ENCODE data around the gene TGFBR3.

The TGFBR3 gene

DNA sequence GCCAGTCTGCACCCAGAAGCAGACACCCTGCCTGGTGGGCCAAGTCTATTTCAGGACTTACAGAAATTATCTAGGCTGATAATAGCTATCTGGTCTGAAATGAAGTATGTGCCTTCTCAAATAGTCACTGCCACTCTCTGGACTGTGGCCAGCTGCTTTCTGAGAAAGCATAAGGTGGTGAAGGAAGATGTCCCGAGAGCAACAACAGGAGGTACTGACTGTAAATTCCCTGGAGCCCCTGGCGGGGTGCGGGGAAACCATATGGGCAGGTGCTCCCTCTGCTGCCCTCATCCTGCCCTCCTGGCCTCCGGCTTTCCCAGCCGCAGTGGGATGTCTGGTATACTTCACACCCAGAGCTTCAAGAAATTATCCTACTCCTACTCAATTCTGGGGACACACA lies 86.8 kb downstream of the TGFBR3 start:
- DNase-seq (ENCODE audit: low read depth) = no peak

DNA sequence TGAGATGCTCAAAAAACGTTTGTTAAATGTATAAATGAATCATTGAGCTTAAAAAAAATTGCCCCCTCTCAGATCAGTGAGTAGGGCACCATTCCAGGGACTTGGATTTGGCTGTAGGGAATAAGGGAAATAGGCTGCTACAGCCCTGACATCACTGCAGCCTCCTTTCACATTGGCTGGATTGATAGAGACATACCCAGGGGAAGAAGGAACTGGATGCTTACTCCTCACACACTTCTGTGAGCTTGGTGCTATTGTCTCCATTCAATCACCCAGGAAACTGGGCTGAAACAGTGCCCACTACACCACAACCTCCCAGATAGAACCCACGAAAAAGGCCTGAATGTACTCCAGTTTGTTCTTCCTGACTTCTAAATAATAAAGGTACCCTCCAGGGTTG lies 87.2 kb downstream of the TGFBR3 start:
- no peak for DNase-seq (ENCODE audit: low read depth)

DNA sequence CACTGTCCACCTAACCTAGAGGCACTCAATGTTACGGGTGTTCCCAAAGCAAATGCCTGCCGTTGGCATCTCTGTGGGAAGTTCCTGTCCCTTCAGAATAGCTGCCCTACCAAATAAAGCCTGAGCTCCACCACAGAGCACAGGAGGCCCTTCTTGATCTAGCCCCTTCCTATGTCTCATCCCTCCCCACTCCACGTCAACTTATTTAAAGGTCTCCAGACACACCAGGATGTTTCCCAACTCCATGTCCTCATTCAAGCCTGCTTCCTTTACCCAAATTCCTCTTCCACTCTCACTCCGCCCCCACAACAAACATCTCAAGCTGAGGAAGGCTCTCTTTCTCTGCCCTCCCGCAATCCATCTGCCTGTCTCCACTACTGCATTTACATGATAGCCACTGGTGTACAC lies 87.7 kb downstream of the TGFBR3 start:
- DNase-seq (ENCODE audit: low read depth) = no peak

DNA sequence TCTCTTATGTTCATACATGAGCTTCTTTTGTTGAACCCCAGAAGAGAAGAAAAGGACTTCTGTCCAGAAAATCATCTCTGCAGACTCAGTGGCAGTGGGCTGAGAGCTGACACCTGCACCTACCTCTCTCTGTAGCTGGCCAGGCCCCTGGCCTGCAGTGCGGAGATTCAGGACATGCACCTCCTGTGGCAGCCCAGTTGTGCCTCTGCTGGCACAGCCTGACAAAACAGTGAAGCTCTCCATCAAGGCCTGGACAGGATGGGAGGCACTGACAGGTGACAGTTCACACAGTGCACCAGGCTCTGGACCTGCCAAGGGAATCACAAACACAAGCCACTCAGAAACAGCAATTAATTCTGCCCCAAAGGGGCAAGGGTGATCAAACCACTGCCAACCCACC lies 88.8 kb downstream of the TGFBR3 start:
- DNase-seq (ENCODE audit: low read depth) = no peak

DNA sequence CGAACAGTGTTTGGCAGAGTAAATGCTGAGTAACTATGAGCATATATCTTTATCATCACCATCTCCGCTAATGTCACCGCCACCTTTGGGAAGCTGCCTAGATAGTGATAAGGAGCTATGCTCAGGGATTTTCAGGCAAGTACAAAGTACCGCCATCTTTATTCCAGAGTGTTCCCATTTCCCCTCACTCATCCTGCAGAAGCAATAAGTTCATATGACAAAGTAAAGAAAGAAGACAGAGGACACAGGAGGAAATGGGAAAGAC lies 89.6 kb downstream of the TGFBR3 start:
- DNase-seq (ENCODE audit: low read depth) = no peak

DNA sequence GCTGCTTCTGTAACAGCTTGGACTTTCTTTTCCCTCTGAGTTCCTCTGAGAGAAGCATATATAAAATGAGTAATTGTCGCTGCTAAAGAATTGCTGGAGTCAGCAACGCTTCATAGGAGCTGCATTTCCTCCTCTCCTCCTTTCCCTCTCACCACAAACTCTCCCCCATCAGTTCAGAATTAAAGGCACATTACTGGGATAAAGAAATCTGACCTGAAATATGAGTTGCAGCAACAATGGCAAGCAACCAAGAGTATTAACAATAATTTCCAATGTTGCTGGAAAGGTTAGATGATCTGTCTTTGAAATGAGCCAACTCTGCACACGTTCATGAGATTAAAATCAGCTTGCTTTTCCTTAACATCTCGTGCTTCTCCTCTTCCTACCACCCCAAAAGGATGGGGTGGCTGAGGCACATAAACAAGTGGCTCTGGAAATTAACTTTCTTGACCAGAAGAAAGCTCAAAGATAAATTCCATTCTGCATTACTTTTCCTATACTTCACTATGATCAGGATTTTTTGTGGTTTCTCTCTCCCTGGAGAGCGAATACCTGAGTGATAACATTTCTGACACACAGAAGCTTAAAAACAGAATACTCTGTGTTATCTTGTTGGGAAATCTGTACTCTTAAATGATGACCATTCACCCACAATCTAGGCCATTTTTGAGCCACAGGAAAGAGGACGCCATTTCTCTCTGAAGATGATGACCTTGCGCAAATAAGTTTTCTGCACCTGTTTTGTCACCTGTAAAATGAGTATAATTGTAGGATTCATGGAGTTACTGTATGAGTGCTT lies 90.2 kb downstream of the TGFBR3 start:
- no peak for DNase-seq (ENCODE audit: low read depth)

DNA sequence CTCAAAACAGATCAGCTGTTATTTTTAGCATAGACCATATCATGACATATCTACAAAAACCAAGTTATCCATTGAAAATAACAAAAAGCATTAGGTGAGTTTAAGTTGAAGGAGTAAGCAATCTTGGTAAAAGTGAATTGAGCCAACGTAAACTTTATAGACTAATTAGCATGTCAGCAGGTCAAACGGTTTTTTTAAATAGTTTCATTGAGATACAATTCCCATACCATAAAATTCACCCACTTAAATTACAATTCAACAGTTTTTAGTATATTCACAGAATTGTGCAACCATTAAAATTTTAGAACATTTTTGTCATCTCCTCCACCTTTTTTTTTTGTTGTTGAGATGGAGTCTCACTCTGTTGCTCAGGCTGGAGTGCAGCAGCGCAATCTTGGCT lies 92.1 kb downstream of the TGFBR3 start:
- DNase-seq (ENCODE audit: low read depth) = no peak

DNA sequence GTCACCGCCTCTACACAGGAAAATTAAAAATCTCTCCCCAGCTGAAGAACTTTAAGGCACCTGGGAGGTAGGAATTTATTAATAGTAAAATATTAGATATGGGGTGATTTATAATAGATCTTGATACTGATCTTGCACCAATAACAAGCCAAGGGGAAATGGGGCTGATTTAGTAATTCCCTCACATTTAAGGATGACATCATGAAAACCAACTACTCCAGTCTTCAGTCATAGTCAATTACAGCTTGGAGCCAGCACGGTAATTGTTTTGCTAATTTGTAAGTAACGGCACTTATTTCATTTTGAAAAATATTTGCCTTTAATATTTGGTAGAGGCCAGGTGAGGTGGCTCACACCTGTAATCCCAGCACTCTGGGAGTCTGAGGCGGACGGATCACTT lies 92.8 kb downstream of the TGFBR3 start:
- DNase-seq (ENCODE audit: low read depth) = no peak

DNA sequence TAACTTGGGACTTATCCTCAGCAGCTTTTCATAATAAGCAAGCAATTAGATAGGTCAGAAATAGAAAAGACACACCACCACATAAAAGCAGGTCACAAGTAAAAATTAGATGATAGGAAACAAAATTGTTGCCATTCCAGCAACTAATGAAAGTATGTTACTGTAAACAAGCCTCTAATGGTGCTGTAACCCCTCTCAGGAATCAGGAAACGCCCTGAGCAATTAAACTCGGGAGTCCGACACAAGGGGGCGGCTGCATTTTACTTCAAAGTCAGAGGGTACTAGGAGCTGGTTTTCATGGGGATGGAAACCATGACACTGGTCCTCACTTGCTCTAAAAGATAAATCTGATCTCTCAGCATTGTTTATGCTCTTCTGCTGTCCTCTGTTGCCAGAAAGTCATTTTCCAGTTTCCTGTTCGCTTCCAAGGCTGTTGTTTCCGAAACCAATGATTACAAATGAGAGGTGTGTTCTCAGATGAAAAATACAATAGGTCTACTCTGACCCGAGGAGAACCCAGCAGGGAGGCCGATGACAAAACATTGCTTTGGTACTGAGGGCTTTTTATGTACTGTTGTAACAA lies 93.4 kb downstream of the TGFBR3 start:
- no peak for DNase-seq (ENCODE audit: low read depth)

DNA sequence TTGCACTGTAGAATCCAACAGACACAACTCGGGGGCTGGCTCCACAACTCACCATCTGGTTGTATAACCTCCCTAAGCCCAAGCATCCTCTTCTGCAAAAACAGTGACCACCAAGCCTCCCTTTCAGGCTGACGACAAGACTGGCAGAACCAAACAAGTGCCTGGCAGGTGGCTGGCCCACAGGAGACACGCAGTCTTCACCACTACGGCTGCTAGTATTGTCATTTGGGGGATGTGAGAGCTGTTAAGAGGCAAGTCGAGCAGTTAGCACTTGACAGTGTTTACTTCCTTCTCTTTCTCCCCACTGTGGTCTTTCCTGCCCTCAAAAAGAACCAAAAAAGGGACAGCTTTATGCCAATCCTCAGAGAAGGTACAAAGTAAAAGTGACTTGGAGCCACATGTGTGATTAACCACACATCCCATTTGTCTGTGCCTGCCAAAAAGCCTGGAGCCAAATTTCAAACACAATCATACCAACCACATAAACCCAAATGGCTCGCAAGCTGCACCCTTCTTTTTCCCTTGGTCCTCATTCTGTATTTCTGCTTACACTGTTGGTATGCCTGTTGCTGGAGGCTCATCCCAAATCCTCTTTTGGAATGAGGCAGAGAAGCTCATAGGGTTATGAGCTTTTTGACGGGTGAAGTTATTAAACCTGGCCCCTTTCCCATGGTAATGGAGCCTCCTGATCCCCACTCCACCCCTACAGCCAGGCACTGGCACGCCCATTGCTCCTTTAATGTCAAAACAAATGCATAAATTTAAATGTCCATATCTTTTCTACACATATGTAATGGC lies 94.1 kb downstream of the TGFBR3 start:
- no peak for DNase-seq (ENCODE audit: low read depth)

DNA sequence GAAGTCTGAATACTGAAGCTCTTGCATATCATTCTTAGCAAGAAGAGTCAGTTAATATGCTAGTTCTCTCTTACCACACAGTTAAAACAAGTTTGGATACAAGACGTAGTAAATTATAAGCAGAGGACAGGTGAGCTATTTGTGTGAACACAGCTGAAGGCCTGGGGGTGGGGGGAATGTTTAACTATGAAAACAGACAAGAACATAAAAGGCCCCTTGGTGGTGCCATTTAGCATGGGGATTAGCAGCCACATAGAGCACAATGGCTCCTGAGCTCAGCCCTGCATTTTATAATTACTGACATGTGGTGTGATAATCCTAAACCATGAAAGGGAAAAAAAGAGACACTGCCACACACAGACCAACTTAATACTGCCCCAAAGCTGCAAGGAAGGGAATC lies 94.8 kb downstream of the TGFBR3 start:
- DNase-seq (ENCODE audit: low read depth) = no peak

DNA sequence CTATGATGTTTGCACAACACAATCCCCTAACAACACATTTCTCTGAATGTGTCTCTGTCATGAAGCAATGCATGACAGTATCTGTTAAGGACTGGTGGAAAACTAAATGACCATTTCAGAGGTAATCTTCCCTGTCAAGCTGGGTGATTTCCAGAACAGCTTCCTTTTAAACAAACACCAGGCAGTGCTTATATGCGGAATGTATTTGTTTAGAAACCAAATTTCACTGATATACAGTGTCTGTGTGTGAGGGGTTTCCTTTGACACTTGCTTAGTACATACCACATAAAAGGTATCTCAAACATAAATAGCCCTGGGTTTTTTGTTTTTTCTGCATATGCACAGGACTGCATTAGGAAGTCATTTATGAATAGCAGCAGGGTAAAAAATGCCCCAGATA lies 95.6 kb downstream of the TGFBR3 start:
- no peak for DNase-seq (ENCODE audit: low read depth)

DNA sequence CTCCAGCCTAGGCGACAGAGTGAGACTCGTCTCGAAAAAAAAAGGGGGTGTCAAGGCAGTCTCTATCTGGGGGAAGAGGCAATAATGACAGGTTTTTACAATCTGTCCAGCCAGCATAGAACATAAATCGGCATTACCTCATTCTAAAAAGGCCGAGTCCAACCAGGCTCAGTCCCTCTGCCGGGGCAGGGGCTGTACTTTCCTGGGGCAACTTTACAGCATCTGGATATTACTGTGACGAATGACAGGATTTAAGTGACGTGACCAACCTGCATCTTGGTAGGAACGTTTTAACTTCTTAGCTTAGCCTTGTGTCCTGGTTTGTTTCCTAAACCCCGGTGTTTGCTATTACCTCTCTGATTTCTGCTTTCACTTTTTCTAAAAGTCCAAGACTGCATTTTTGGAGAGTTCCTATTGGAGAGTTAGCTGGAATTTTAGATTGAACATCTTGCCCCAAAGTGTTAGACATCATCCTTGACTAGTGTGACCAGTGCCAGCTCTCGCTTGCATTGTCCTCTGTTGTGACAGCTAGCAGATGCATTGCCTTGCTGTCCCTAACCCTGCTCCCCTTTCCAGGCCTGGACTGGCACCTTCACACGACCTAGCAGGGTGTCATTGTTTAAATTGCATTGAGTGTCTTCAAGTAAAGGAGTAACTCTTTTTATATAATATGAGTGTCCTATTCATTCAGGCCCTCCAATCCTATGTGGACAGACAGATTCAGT lies 96.5 kb downstream of the TGFBR3 start:
- DNase-seq (ENCODE audit: low read depth) = no peak

DNA sequence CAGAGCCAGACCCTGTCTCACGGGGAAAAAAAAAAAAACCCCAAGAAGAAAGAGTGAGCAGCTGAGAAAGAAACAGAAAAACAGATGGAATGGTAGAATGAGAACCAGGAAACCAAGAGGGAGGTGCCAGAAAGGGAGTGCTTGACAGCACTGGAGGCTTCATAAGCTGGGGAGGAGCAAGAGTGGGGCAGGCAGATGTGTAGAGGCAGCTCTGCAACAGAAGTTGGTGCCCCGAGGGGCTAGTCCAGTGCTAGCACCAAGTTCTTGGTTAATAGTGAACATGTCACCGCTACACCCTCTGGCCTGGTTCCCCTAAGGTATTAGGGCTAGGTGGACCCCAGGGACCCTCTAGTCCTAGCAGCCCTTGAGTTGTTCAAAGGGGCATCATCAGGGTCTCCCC lies 98.0 kb downstream of the TGFBR3 start:
- no peak for DNase-seq (ENCODE audit: low read depth)

DNA sequence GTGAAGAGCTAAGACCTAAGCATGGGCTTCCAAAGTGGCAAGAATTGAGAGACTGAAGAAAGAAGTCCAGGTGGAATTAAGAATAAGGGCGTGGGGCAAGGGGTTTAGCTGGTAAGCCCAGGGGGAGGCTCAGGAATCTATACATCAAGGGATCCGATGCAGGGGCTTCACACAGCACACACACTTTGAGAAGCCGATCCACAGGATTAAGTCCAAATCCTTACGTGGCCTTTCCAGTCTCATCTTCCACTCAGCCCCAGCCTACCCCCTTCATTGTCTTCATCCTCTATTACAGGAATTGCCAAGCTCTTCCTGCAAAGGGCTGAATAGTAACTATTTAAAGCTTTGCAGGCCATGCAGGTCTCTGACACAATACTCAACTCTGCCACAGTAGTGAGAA lies 101.3 kb downstream of the TGFBR3 start:
- DNase-seq (ENCODE audit: low read depth) = no peak

DNA sequence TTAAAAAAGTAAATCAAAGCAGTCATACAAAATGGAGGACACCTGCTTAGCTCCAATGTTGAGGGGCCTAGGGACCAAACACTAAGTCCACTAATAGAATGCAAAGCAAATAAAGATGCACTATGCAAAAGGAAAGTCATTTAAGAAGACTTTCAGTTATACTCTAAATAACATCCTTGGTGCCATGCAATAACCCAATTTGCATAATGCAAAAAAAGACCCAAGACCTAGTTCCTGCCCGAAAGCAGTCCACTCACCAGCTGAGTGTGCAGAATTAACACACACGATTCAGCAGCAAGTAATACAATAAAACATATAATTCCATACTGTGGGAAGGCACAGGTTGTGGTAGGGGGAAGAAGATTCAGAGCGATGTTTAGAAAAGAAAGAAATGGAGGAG lies 101.8 kb downstream of the TGFBR3 start:
- DNase-seq (ENCODE audit: low read depth) = no peak

DNA sequence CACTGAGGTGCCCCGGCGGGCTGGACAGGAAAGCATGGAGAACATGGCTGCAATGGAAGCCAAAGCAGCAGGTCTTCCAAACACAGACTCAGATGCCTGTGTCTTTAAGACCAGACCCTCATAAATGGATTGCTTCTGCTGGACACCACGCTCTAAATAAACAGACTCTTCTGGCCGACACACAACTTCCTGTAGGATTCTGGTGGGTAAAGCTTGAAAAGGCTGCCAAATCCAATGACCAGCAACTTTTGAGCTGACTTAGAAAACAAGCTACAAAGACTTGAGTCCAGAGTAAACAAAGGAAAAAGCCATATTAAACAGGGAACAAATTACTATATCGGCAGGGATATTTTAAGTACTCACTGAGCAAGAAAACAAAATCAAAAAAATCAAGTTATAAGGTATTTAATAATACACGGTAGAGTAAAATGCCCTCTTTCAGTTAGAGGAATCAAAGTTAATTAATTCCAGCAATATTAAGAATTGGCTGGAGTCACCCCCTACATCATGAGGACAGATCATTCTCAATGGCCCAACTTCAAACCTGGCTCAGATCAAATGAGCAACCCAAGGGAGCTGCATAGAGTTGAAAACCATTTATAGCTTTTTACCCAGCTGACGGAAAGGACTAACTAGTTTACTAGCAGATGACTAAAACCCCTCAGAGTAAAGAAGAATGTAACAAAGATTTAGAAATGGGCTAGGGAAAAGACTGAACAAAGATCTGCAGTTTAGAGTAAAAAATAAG lies 102.4 kb downstream of the TGFBR3 start:
- DNase-seq (ENCODE audit: low read depth) = no peak

DNA sequence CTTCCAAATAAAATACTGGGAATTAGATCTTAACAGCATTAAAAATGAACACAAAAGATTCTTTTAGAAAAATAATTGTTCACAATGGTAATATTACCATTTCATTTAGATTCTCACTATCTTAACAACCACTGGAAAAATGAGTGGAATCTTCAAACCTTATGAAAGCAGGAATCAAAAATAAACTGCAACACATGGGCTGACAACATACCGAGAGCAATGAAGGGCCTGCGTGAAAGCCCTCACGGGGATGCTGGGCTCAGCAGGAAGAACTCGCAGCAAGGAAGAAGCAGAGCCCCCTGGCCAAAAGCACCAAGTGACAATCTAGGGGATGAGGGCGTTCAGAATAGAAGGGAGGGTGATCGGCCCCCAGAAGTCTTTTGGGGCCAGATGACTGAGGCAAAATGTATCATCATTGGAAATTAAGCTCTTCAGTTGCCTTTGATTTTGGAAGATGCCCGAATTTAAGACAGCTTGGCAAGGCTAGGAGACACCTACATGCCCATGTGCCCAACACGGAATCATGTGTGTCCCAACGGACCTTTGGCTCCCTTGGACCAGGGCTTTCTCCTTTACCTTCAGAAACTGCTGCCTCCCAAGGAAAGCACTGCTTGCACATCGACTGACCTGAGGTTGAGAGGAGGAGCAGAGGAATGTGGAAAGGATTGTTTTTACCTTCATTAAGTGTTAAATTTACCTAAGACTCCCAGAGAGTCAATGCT lies 103.9 kb downstream of the TGFBR3 start:
- no peak for DNase-seq (ENCODE audit: low read depth)

DNA sequence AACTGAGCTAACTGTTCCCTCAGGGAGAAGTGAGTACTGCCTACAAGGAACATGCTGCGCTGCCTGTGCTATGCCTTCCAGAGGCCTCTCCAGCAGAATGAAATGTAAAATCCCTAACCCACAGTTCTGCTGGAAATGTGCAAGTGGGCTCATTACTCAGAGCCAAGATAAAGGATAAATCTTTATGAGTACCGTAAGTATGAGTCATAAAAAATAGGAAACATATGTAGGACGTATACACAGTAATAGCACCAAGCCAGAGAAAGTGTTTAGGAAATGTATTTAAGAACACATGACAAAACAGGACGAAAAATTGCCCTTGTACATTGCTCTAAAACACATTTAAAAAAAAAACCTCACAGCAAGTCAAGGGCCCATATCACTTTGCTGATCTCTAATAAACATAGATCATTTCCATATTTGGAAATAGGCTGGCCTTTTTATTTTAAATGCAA lies 104.6 kb downstream of the TGFBR3 start:
- no peak for DNase-seq (ENCODE audit: low read depth)

DNA sequence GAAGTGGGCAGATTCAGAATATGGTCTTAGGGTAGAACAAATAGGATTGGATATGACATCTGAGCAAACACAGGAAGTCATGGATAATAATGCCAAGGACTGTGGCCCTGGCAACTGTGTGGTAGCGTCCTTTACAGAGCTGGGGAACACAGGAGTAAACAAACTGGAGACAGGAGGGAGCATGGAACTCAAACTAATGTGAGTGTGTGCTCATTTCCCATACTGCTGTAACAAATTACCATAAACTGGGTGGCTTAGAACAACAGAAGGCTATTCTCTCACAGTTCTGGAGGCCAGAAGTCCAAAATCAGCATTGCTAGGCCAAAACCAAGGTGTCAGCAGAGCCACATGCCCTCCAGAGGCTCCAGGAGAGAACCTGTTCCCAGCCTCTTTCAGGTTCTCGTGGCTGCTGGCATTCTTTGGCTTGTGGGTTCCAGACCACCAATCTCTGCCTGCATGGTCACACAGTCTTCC lies 106.4 kb downstream of the TGFBR3 start:
- no peak for DNase-seq (ENCODE audit: low read depth)

DNA sequence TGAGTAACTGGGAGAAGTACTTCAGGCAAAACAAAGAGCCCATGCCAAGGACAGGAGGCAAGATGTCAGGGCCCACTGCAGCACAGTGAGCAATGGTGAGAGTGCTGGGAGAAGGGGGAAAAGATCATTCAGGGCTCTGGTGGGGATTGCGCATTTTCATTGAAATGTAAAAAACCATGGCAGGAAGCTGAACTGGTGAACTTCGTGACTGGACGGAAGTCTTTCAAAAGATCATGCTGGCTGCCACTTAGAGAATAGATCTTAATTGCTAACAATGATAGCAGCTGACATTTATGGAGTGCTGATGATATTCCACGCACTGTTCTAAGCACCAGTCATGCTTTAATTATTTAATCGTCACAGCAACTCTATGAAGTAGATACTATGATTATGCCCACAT lies 107.0 kb downstream of the TGFBR3 start:
- DNase-seq (ENCODE audit: low read depth) = no peak
